ENCODE results near the gene PHRF1.

The PHRF1 gene

DNA sequence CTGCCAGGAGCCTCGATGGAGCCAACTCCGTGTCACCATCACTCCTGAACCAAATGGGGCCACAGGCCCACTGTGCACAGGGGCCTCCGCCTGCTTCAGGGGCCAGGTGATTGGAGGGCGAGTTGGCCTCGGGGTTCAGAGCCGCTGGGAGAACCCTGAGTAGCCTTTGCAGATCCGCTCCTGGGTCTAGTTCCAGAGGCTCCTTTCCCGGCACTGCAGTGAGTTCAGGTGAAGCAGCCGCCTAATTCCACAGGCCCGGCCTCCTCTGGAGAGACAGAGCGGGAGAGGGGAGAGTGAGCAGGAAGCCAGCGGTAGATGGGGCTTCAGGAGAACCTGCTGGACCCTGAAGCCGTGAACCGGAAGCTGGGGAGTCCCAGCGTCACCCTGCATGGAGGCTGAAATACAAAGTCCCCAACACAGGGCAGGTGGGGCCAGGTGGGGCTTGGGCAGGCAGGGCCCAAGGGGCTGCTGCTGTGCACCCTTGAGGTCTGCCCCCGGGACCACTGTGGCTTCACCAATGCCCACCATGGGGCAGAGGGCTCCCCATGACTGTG, 83.3 kb downstream of the PHRF1 start:
- no peak for DNase-seq

DNA sequence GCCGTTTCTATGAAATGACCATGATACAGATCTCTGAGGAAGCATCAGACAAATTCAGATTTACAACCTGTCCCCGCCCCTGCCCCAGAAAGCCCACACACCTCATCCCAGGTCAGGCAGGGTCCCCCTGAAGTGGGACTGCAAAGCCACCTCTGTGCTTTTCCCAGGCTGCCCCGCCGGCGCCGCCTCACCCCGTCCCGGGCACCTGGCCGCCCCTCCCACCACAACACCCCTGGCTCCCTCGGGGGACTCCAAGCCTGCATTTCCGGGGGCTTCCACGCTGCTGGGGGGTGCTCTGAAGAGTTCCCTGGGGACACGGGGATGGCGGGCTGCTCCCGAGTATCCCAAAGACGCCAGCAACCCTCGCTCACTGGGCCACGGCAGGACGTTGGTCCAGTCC, 84.0 kb downstream of the PHRF1 start:
- no peak for DNase-seq

DNA sequence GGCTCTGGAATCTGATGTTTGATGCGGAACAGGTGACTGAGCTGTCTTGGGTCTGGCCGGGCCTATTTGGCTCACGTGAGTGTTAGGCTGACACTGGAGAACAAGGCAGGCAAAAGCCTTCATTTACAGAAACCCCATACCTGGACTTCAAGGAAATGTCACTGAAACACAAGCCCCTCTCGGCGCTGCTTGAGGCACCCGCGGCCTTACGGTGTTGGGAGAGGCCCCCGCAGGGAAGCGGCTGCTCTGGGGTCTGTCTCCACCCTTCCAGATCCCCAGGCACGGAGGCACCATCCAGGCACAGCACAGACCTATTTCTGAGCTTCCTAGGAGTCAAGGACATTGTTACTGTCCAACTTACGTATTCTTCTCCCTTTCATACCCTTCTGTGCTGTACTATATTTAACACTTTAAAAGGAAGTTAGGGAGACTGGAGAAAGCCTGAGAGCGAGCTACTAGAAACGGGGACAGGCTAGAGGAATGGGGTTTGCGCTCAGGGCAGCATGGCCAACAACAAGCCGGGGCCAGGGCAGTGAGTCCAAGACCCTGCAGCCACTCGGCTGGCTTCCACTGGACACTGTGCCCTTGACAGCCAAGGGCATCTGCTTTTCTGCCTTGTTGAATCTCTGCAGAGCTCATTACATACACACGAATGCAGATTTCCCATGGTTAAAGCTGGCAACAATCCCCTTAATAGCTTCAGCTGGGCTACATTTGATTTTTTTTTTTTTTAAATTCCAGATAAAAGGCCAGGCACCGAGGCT, 84.6 kb downstream of the PHRF1 start:
- DNase-seq: no peak

All from hematopoietic multipotent progenitor cell treated with erythropoietin and hydrocortisone succinate and interleukin-3 and kit ligand, for 4 days (in vitro differentiated cells).